Type B pancreatic cell (in vitro differentiated cells): ENCODE data around the gene ZNF519. TPM values are rescaled to one million over a fixed set of nuclear protein-coding genes. Genes with fewer than 3 reads are reported as not detected.

ENCODE experiments used
- DNase-seq: peaks from one replicate; pipeline ENCODE4 v3.0.0; 2021; ENCODE audit warnings: mixed read lengths; ENCODE audit not compliant: unreplicated experiment; ENCODE audit errors: extremely low spot score
- H3K27ac Mint-ChIP-seq: 2 replicates; pipeline ENCODE4 v1.8.0; 2021; ENCODE audit warnings: mild to moderate bottlenecking, mixed read lengths
- H3K27me3 Mint-ChIP-seq: 2 replicates; pipeline ENCODE4 v1.8.0; 2021; ENCODE audit warnings: mixed read lengths
- H3K36me3 Mint-ChIP-seq: 2 replicates; pipeline ENCODE4 v1.8.0; 2021; ENCODE audit warnings: mixed read lengths
- H3K4me1 Mint-ChIP-seq: one replicate; pipeline ENCODE4 v1.8.0; 2021; ENCODE audit warnings: mixed read lengths; ENCODE audit not compliant: unreplicated experiment
- H3K4me3 Mint-ChIP-seq: 2 replicates; pipeline ENCODE4 v1.8.0; 2021; ENCODE audit warnings: mild to moderate bottlenecking, mixed read lengths
- H3K9me3 Mint-ChIP-seq: 2 replicates; pipeline ENCODE4 v1.8.0; 2021; ENCODE audit warnings: mixed read lengths
- CTCF ChIP-seq: fragments of 200-600 bp; sonication (generic); conservative IDR thresholded peaks from 2 replicates; pipeline ENCODE4 v1.5.0; 2021; ENCODE audit warnings: antibody characterized with exemption, mild to moderate bottlenecking
- total RNA-seq: library from RNA; stranded (reverse); gene quantifications from 2 replicates; pipeline ENCODE4 v1.2.1, GENCODE V29; 2021; ENCODE audit warnings: low replicate concordance

Gene ZNF519
- total RNA-seq, 1 donor from 2014 or later, result 31.4 TPM

GRCh38 chr18:14092625-14093306, 39.5 kb downstream of the ZNF519 start:
- peaks cover 7% of the 10 kb centered on the region for H3K36me3 Mint-ChIP-seq
- H3K9me3 Mint-ChIP-seq, result no peaks in the 10 kb centered on the region
- no peaks in the 10 kb centered on the region for H3K27me3 Mint-ChIP-seq
- no peak overlapping the region for H3K4me3 Mint-ChIP-seq
- no peak for TF ChIP-seq CTCF
- no peak overlapping the region for H3K27ac Mint-ChIP-seq
- H3K4me1 Mint-ChIP-seq, result no peaks in the 10 kb centered on the region
- no peak for DNase-seq

- H3K36me3 Mint-ChIP-seq, result no peaks in the 10 kb centered on the region
- no peaks in the 10 kb centered on the region for H3K27me3 Mint-ChIP-seq
- no peaks in the 10 kb centered on the region for H3K9me3 Mint-ChIP-seq
- TF ChIP-seq CTCF, result no peak
- H3K4me1 Mint-ChIP-seq, result no peaks in the 10 kb centered on the region
- no peak overlapping the region for H3K4me3 Mint-ChIP-seq
- DNase-seq, result no peak
- no peak overlapping the region for H3K27ac Mint-ChIP-seq
These were observed 42.5 kb downstream of the ZNF519 start for GRCh38 chr18:14089781-14090180.

GRCh38 chr18:14089191-14089590, 43.0 kb downstream of the ZNF519 start:
- no peaks in the 10 kb centered on the region for H3K36me3 Mint-ChIP-seq
- H3K27me3 Mint-ChIP-seq, result no peaks in the 10 kb centered on the region
- DNase-seq, result no peak
- no peak overlapping the region for H3K27ac Mint-ChIP-seq
- no peaks in the 10 kb centered on the region for H3K9me3 Mint-ChIP-seq
- TF ChIP-seq CTCF, result no peak
- H3K4me1 Mint-ChIP-seq, result no peaks in the 10 kb centered on the region
- H3K4me3 Mint-ChIP-seq, result no peak overlapping the region

GRCh38 chr18:14086458-14087231, 45.6 kb downstream of the ZNF519 start:
- Mint-ChIP-seq H3K27ac (no peak overlapping the region), H3K9me3 (no peaks in the 10 kb centered on the region), H3K4me1 (no peaks in the 10 kb centered on the region), H3K36me3 (no peaks in the 10 kb centered on the region), H3K27me3 (no peaks in the 10 kb centered on the region), H3K4me3 (no peak overlapping the region)
- TF ChIP-seq CTCF, result peak; percentile 85
- no peak for DNase-seq

- H3K36me3 Mint-ChIP-seq, result no peaks in the 10 kb centered on the region
These were observed 46.3 kb downstream of the ZNF519 start for GRCh38 chr18:14085770-14086457.

More at GRCh38 chr18:14085770-14086457, 46.3 kb downstream of the ZNF519 start:
- Mint-ChIP-seq H3K27ac (no peak overlapping the region), H3K27me3 (no peaks in the 10 kb centered on the region), H3K4me1 (no peaks in the 10 kb centered on the region), H3K9me3 (no peaks in the 10 kb centered on the region), H3K4me3 (no peak overlapping the region)
- TF ChIP-seq CTCF, result no peak
- DNase-seq, result no peak
